Lower leg skin (tissue), 4 donors: ENCODE measurements around the gene ATAD3C. TPM values are rescaled to one million over a fixed set of nuclear protein-coding genes. Genes with fewer than 3 reads are reported as not detected.

Experiments used
- DNase-seq, 2 donors: peaks; one replicate each; pipeline ENCODE4 v3.0.0-alpha.2; 2019; ENCODE audit warnings: low spot score in 2 of 2
- H3K4me3 ChIP-seq: fragments of 200-600 bp; sonication (generic); 2 replicates; pipeline ENCODE4 v1.5.1; 2017; ENCODE audit warnings: mild to moderate bottlenecking, low read depth; ENCODE audit not compliant: poor library complexity, severe bottlenecking
- POLR2A ChIP-seq, 2 donors: fragments of 450-650 bp; IDR thresholded peaks; one replicate each; pipeline ENCODE4 v1.6.1; 2016 to 2017; ENCODE audit warnings: antibody characterized with exemption in 2 of 2, mild to moderate bottlenecking in 1 of 2, moderate library complexity in 1 of 2
- WGBS, 2 donors: methylation state at CpG; one replicate each; pipeline ENCODE4 v1.1.5; 2018; 5-methylcytosine and 5-hydroxymethylcytosine counted together
- intact Hi-C: fragments of 100-400 bp; cut with DNase I; formaldehyde crosslinking; loops from one replicate; pipeline ENCODE4 v1.15.0; 2023; ENCODE audit warnings: low total_unique reads
- total RNA-seq, 4 donors: library from RNA; depleted of rRNA; stranded (reverse); fragments of >200 nt; gene quantifications; one replicate each; pipeline ENCODE4 v1.1.0, GENCODE V29; 2016
- TF ChIP-seq, protein P1 (sequence below), 3 donors: fragments of 450-650 bp; IDR thresholded peaks; one replicate each; pipeline ENCODE4 v1.5.1; 2016; ENCODE audit warnings: antibody characterized with exemption in 3 of 3, mild to moderate bottlenecking in 3 of 3, moderate library complexity in 2 of 3

The ATAD3C gene
- total RNA-seq, 4 donors from 2014 or later, result 0.17 to 2.1 (median 0.63) TPM

DNA sequence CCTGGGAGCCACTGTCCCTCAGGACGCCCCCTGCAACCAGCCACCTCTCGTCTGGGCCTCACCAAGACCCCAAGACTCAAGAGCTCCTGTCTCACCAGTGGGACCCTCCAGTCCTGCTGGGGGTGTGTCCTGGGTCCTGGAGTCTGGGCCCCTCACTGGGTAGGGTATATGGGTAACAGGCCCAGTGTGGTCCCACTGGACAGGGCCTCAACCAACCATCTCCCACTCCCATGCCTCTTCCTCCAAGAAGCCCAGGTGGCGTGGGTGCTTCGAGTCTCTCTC lies 14.7 kb upstream of the ATAD3C start:
- 39 to 100% methylated on average over 2 to 3 of the region's 4 CpGs for WGBS, 2 donors
- intact Hi-C loops, result no loop called here

DNA sequence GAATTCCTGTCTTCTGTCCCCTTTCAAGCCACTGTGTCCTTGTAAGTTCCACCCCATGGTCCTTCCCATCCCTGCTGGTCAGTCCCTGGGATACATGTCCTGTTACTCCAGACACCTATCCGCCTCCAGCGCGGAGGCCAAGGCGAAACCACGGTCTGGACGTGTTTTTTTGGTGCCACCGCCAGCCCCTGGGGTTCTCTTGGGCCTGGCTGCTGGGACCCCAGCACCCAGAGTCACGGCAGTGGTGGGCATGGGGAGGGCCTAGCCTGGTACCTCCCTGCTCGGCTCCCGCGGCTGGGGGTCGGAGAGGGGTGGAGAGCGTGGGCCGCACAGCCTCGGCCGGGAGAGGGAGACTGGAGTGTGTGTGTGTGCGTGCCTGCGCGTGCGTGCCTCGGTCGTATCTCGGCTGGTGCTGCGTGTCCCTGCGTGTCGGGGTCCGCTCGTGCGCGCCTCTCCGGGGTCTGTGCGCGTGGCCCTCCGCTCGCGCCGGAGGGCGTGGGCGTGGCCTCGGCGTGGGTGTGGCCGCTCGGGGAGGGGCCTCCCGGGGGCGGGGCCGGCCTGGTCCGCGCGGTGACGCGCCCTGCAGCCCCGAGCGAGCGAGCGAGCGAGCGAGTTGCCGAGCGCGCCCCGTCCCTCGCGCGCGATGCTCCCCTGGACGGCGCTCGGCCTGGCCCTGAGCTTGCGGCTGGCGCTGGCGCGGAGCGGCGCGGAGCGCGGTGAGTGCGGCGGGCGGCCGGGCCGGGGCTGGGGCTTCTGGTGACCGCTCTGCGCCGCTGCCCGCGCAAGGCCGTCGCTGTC lies 14.2 kb upstream of the ATAD3C start, which contains the start of gene VWA1:
Gene VWA1 (plus strand): TSS at position 585 of the 798 bp plus-strand sequence. CDS start 59 bp downstream, at position 644.
- no peak for TF ChIP-seq POLR2A (IDR thresholded peaks at IDR 0.05)
- TF ChIP-seq, protein P1, sequence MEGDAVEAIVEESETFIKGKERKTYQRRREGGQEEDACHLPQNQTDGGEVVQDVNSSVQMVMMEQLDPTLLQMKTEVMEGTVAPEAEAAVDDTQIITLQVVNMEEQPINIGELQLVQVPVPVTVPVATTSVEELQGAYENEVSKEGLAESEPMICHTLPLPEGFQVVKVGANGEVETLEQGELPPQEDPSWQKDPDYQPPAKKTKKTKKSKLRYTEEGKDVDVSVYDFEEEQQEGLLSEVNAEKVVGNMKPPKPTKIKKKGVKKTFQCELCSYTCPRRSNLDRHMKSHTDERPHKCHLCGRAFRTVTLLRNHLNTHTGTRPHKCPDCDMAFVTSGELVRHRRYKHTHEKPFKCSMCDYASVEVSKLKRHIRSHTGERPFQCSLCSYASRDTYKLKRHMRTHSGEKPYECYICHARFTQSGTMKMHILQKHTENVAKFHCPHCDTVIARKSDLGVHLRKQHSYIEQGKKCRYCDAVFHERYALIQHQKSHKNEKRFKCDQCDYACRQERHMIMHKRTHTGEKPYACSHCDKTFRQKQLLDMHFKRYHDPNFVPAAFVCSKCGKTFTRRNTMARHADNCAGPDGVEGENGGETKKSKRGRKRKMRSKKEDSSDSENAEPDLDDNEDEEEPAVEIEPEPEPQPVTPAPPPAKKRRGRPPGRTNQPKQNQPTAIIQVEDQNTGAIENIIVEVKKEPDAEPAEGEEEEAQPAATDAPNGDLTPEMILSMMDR (IDR thresholded peaks at IDR 0.05), result no peak
- intact Hi-C loops, result no loop called here
- no peak for DNase-seq
- H3K4me3 ChIP-seq, result peak within 1 kb of the TSS; percentile 18
- 16 to 20% methylated on average over 34 to 35 of the region's 89 CpGs for WGBS, 2 donors

More for the DNA sequence above, 14.7 kb upstream of the ATAD3C start:
- no peak overlapping the region for H3K4me3 ChIP-seq
- TF ChIP-seq, protein P1 (IDR thresholded peaks at IDR 0.05), result no peak
- TF ChIP-seq POLR2A (IDR thresholded peaks at IDR 0.05), result no peak
- no peak for DNase-seq

DNA sequence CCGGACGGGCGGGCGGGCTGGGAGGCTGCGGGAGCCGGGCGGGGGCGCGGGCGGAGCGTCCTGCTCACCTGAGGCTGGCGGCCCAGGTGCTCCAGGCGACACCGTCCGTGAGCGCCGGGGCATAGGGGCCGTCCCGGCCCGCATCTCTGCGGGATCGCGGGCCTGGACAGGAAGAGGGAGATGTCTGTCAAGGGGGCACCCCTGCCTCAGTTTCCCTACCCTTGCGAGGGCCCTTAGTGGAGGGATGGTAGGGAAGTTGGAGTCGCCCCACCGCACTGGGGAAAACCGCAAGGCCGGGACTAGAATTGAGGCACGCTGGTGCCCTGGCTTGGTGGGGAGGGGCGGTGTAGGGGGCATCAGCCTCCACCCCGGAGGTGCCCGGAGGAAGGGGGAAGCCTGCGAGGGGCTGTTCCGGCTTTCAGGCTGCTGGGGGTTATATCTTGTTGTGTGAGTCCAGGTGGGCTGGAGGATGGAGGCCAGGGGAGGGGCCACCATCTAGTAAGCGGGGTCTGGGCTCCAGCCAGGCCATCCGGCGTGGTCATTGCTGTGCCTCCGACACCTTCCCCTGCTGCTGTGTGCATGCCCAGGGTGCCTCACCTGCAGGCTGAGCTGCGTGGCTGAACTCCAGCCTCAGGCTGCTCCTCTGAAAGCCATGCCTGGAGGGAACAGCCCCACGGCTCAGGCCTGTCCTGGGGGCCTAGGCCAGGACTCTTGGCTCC lies 13.4 kb upstream of the ATAD3C start:
- WGBS, 2 donors, result 10 to 14% methylated on average over 13 to 24 of the region's 40 CpGs
- intact Hi-C loops, result no loop called here
- DNase-seq, result no peak
- TF ChIP-seq, protein P1 (IDR thresholded peaks at IDR 0.05), result no peak
- no peak for TF ChIP-seq POLR2A (IDR thresholded peaks at IDR 0.05)
- H3K4me3 ChIP-seq, result no peak overlapping the region

DNA sequence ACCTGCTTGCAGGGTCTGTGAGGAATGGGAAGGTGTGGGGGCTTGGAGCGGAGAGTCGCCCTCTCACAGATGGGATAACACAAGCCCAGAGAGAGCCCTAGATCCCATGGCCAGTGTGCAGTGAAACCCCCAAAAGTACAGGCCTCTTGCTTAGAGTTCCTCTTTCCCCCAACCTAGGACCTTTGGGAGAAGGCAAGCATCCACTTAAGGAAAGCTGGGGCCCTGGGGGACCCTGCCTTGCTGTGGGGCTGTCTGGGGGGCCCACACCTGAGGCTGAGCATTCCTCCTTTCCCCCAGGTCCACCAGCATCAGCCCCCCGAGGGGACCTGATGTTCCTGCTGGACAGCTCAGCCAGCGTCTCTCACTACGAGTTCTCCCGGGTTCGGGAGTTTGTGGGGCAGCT lies 12.9 kb upstream of the ATAD3C start:
- H3K4me3 ChIP-seq, result no peak overlapping the region
- DNase-seq, result no peak
- TF ChIP-seq POLR2A (IDR thresholded peaks at IDR 0.05), result no peak
- TF ChIP-seq, protein P1 (IDR thresholded peaks at IDR 0.05), result no peak
- intact Hi-C loops, result no loop called here
- 81 to 92% methylated on average over 5 to 6 of the region's 7 CpGs for WGBS, 2 donors

DNA sequence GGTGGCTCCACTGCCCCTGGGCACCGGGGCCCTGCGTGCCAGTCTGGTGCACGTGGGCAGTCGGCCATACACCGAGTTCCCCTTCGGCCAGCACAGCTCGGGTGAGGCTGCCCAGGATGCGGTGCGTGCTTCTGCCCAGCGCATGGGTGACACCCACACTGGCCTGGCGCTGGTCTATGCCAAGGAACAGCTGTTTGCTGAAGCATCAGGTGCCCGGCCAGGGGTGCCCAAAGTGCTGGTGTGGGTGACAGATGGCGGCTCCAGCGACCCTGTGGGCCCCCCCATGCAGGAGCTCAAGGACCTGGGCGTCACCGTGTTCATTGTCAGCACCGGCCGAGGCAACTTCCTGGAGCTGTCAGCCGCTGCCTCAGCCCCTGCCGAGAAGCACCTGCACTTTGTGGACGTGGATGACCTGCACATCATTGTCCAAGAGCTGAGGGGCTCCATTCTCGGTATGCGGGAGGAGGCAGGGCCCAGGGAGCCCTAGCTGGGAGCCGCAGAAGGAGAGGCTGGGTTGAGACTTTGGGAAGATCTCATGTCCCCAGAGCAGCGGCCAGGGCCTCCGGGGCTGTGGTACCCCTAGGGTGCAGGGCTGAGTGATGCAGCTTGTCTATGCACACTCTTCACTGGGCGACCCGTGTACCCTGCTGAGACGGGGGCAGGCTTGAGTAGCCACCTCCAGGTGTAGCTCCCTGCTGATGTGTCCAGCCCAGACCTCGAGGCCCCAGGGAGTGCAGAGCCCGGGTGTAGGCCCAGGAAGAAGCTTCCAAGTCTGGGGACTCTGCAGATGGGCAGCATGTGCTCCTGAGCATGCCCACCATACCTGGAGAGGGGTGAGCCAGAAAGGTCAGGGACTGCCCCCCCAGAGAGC lies 12.2 kb upstream of the ATAD3C start:
- no peak for DNase-seq
- no peak overlapping the region for H3K4me3 ChIP-seq
- 82 to 83% methylated on average over 24 to 27 of the region's 31 CpGs for WGBS, 2 donors
- intact Hi-C loops, result no loop called here
- TF ChIP-seq, protein P1 (IDR thresholded peaks at IDR 0.05), result no peak
- TF ChIP-seq POLR2A (IDR thresholded peaks at IDR 0.05), result no peak
